HG02642 (cell line): ENCODE results near the gene SLC16A7.
A peak's percentile ranks its signal among the peaks of the same experiment; 100 is the strongest.

ENCODE experiments used
- ATAC-seq: cut with Tn5 transposase; IDR thresholded peaks from one replicate; pipeline ENCODE4 v1.9.1; 2021; ENCODE audit warnings: mild to moderate bottlenecking; ENCODE audit not compliant: unreplicated experiment, poor library complexity

SLC16A7 gene

GRCh38 chr12:59619461-59620240 lies 23.8 kb downstream of the SLC16A7 start:
- peak; percentile 46 for ATAC-seq

DNA sequence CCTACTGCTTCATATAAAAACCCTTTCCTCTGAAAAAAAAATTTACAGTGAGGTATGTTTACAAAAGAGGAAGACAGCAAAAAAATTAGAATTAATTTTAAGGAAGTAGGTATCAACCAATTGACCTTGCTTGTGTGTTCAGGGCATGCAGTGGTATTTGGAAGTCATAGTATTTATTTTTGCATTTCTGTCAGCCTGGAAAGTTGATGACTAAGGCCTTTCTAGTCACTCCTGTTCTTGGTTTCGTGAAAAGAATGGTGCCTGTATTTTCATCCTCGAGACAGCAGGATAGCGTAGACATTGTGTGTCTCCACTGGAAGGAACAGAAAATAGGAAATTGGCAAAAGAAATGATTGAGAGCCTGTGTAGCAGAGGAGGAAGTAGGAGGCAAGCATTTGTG lies 24.5 kb downstream of the SLC16A7 start:
- peak; percentile 51 for ATAC-seq

- ATAC-seq = no peak
These were observed 29.1 kb downstream of the SLC16A7 start for GRCh38 chr12:59624732-59625460.

- no peak for ATAC-seq
These were observed 30.6 kb downstream of the SLC16A7 start for GRCh38 chr12:59626382-59626781.

- ATAC-seq = no peak
These were observed 31.8 kb downstream of the SLC16A7 start for GRCh38 chr12:59627582-59627981.

GRCh38 chr12:59629890-59630289 lies 34.1 kb downstream of the SLC16A7 start:
- no peak for ATAC-seq

GRCh38 chr12:59632408-59632807 lies 36.6 kb downstream of the SLC16A7 start:
- ATAC-seq = no peak

GRCh38 chr12:59634254-59634653 lies 38.4 kb downstream of the SLC16A7 start:
- no peak for ATAC-seq

DNA sequence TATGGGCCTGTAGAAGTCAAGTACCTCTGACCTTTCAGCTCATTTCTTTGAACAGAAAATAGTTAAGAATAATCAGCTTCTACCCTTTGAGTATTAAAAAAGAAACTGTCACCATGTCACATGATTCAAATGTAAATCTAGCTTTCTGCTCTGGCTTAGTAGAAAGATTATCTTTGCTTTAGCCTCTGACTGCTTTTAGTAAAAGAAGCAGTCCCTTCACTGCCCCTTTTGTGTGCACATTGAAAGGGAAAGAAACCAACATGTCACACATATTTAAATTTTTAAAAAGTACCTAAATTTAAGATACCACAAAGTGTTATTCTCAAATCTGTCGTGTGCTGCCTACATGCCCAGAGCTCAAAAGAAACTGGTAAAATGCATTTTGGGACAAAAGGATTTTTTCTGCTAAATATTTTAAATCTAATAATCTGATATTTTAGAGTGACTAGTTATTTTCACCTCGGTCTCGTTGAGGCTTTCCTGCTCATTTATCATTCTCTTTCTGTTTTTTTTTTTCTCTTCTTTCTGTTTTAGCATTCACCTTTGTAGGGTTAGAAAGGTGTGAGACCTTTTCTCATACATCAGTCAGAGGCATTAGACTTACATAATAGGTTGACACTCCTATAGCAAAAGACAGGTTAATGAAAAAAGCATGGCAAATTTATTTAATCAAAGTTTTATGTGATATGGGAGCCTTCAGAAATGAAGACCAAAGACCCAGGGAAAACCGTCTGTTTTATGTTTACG lies 41.3 kb downstream of the SLC16A7 start:
- ATAC-seq = peak; percentile 71

DNA sequence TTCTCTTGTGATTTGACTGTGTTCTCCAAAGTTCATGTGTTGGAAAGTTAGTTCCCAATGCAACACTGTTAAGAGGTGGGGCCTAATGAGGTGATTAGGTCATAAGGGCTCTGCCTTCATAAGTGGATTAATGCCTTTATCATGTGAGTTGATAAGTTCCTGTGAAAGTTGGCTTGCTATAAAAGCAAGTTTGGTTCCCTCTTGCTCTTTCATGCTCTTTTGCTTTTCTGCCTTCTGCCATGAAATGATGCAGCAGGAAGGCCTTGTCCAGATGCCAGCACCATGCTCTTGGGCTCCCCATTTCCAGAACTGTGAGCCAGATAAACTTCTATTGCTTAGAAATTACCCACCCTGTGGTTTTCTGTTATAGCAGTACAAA lies 41.9 kb downstream of the SLC16A7 start:
- no peak for ATAC-seq

DNA sequence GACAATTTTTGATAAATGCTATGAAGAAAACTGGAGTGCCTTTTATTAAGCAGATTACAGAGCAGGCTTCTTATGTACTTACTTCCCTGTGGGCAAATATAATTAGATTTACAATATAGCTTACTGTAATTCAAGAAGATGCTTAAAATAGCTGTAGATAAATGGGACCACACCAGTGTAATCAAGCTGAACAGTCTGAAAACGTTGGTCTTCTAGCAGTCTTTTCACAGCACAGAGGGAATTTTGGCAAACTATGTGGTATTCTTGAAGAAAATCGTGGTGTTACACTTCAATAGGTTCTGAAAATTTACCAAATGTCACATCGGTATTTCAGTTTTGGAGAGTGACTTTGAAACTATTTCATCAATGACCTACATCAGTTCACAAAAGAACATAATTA lies 47.7 kb downstream of the SLC16A7 start:
- no peak for ATAC-seq

GRCh38 chr12:59645242-59645641 lies 49.4 kb downstream of the SLC16A7 start:
- ATAC-seq = no peak

DNA sequence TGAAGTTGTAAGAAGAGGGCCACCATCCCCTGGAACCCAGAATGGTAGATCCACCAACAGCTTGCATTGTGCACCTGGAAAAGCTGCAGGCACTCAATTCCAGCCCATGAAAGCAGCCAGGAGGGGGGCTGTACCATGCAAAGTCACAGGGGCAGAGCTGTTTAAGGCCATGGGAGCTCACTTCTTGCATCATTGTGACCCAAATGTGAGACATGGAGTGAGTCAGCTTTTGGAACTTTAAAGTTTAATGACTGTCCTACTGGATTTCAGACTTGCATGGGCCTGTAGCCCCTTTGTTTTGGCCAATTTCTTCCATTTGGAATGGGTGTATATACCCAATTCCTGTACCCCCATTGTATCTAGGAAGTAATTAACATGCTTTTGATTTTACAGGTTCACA lies 50.8 kb downstream of the SLC16A7 start:
- no peak for ATAC-seq

DNA sequence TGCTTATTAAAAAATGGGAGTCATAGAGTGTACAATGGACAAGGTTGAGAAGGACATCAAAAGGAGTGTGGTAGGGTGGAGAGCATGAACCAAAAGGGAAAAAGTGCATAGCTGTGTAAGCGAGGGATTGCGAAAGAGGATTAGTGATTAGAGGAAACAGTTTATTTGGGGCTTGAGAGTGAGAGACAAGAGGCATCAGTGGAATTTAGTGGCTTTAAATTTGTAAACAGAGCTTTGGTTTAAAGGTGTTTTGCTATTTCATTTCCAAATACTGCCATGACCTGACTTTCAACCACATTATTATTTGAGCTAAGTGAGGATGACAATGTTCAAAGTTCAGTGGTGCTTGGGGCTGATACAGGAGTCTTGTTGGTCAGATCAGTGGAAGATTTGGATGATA lies 53.4 kb downstream of the SLC16A7 start:
- no peak for ATAC-seq

DNA sequence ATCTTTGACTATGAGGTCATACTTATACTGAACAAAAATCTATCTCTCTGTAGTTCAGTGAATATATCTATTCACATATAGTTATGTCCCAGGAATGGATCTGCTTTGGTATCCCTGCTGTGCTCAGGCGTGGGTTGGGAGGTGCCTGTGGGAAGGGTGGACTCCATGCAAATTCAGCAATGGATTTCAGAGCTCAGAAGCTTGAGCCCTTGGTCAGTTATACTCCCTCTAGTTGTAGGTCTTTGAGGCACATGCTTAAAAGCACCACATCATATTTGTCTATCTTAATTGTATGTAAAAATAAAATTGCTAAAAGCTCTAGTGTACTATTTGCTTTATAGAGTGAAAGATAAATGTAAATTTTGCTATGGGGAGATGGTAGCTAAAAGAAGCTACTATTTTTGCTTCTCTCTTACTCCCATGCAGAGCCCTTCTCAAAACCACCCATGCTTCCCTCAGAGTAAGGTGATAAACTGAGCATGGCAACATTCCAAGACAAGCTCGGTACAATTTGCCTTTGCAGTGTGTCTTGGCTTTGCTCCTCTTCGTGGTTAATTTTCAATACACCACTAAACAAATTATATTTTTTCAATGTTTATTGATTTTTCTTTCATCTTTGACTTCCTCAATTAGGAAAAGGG lies 54.9 kb downstream of the SLC16A7 start:
- ATAC-seq = no peak

- ATAC-seq = no peak
These were observed 55.5 kb downstream of the SLC16A7 start for GRCh38 chr12:59651229-59651920.

GRCh38 chr12:59652130-59652529 lies 56.3 kb downstream of the SLC16A7 start:
- ATAC-seq = no peak

GRCh38 chr12:59654061-59654460 lies 58.2 kb downstream of the SLC16A7 start:
- ATAC-seq = no peak

DNA sequence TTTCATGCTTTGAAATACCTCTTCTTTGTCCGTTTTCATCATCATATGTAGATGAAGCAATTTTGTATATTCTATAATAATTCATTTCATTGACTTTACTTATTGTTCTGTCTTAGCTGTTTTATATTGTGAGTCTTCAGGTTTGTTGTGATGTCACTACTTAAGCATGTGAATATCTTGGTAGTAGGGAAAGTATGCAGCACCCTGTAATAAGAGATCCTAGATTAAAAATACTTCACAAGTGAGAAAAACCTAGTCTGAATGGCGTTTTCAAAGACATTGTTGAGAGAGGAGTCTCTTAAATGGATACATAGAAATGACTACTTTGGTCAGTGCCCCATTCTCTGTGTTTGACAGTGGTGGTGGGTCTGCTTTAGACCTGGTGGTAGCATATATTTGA lies 61.4 kb downstream of the SLC16A7 start:
- ATAC-seq = no peak

DNA sequence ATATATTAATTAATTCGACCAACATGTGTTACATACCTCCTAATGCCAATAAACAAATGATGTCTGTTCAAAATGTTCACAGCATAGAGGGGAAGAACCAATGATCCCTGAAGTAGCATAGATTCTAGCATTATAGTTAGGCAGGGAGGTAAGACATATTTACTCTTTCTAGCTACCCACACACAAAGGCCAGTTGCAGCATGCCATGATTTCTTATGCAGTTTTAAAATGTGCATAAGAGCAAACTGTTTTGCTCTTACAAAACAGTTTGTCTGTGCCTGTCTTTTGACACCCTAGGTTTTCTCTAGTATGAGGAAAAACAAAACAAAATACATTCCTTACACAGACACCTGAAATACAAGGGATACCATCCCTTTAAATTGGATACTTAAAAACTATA lies 61.9 kb downstream of the SLC16A7 start:
- no peak for ATAC-seq
